Endodermal cell (in vitro differentiated cells): ENCODE results near the gene SHH. TPM values are rescaled to one million over a fixed set of nuclear protein-coding genes. Genes with fewer than 3 reads are reported as not detected.
"Not testable (repeated sequence)": the region's sequence is repeated elsewhere in the genome, so short reads cannot be mapped to it uniquely, and the experiment has no call there.

ENCODE experiments used
- DNase-seq: peaks from one replicate; pipeline ENCODE4 v3.0.0-alpha.2; 2017
- H3K27ac ChIP-seq: 2 replicates; pipeline ENCODE4 v1.5.1; 2013; ENCODE audit warnings: mild to moderate bottlenecking, low read depth, low read length, moderate library complexity
- H3K27me3 ChIP-seq: 2 replicates; pipeline ENCODE4 v1.6.1; 2013; ENCODE audit warnings: mild to moderate bottlenecking, low read length, moderate library complexity; ENCODE audit not compliant: insufficient read depth, control insufficient read depth, poor library complexity, severe bottlenecking
- H3K36me3 ChIP-seq: 2 replicates; pipeline ENCODE4 v1.7.0; 2013; ENCODE audit warnings: mild to moderate bottlenecking, low read length, moderate library complexity; ENCODE audit not compliant: control insufficient read depth, insufficient read depth
- H3K4me1 ChIP-seq: one replicate; pipeline ENCODE4 v1.7.0; 2013; ENCODE audit warnings: low read length; ENCODE audit not compliant: control insufficient read depth, insufficient read depth
- H3K4me3 ChIP-seq: 2 replicates; pipeline ENCODE4 v1.5.1; 2013; ENCODE audit warnings: mild to moderate bottlenecking, low read length, moderate library complexity
- H3K9ac ChIP-seq: 2 replicates; pipeline ENCODE4 v1.6.1; 2013; ENCODE audit warnings: mild to moderate bottlenecking, low read length, moderate library complexity; ENCODE audit not compliant: poor library complexity, severe bottlenecking; ENCODE audit errors: extremely low read depth
- H3K9me3 ChIP-seq: 2 replicates; pipeline ENCODE4 v1.6.1; 2013; ENCODE audit warnings: mild to moderate bottlenecking, low read length, moderate library complexity; ENCODE audit not compliant: control insufficient read depth
- H3K27ac Mint-ChIP-seq: 2 replicates; pipeline ENCODE4 v1.8.0; 2020; ENCODE audit warnings: mixed read lengths
- H3K27me3 Mint-ChIP-seq: 2 replicates; pipeline ENCODE4 v1.8.0; 2021; ENCODE audit warnings: mild to moderate bottlenecking, mixed read lengths; ENCODE audit not compliant: insufficient read depth
- H3K36me3 Mint-ChIP-seq: 2 replicates; pipeline ENCODE4 v1.8.0; 2020; ENCODE audit warnings: low read depth, mixed read lengths
- H3K4me1 Mint-ChIP-seq: 2 replicates; pipeline ENCODE4 v1.8.0; 2020; ENCODE audit warnings: mixed read lengths
- H3K4me3 Mint-ChIP-seq: 2 replicates; pipeline ENCODE4 v1.8.0; 2020; ENCODE audit warnings: mild to moderate bottlenecking, moderate library complexity, mixed read lengths
- H3K9me3 Mint-ChIP-seq: 2 replicates; pipeline ENCODE4 v1.8.0; 2020; ENCODE audit warnings: mild to moderate bottlenecking, mixed read lengths
- CTCF ChIP-seq: fragments of 200-600 bp; sonication (generic); conservative IDR thresholded peaks from 2 replicates; pipeline ENCODE4 v1.5.0; 2021; ENCODE audit warnings: antibody characterized with exemption, mild to moderate bottlenecking
- WGBS, 2 experiments: methylation state at CpG; one replicate each; pipeline versions ENCODE4 v1.1.5 to v1.1.7; 2013; ENCODE audit warnings: missing lambda C conversion rate in 2 of 2, mixed read lengths in 1 of 2; ENCODE audit not compliant: insufficient coverage in 1 of 2, insufficient read length in 1 of 2; 5-methylcytosine and 5-hydroxymethylcytosine counted together
- total RNA-seq, 2 donors: library from RNA; stranded (reverse); fragmentation: NEBNext Ultra II Directional in 1 of 2; extraction: Animal tissue kit (Norgen Biotek cat#: 25700) in 1 of 2; gene quantifications; 2 replicates in 1 of 2; 3 replicates in 1 of 2; pipeline ENCODE4 v1.2.1, GENCODE V29; 2021

Gene SHH
- total RNA-seq, 2 donors from 2014 or later, result 0.99 to 1.6 TPM

GRCh38 chr7:155840262-155840885 is 28.1 kb upstream of the SHH start:
- Mint-ChIP-seq H3K36me3 (no peaks in the 10 kb centered on the region), H3K27me3 (peaks cover 7% of the 10 kb centered on the region), H3K4me1 (no peaks in the 10 kb centered on the region), H3K9me3 (no peaks in the 10 kb centered on the region), H3K4me3 (no peak overlapping the region), H3K27ac (no peak overlapping the region)
- no peak for TF ChIP-seq CTCF
- H3K9me3 ChIP-seq, result no peaks in the 10 kb centered on the region
- no peak overlapping the region for H3K9ac ChIP-seq
- H3K27ac ChIP-seq, result no peak overlapping the region
- no peak overlapping the region for H3K4me3 ChIP-seq
- 92 to 97% methylated on average over 18 to 21 of the region's 21 CpGs for WGBS, 2 experiments
- no peaks in the 10 kb centered on the region for H3K36me3 ChIP-seq
- no peak for DNase-seq
- H3K27me3 ChIP-seq, result no peaks in the 10 kb centered on the region
- H3K4me1 ChIP-seq, result no peaks in the 10 kb centered on the region

GRCh38 chr7:155839461-155839860 is 27.2 kb upstream of the SHH start:
- no peak overlapping the region for H3K4me3 ChIP-seq
- no peak for TF ChIP-seq CTCF
- no peaks in the 10 kb centered on the region for H3K9me3 Mint-ChIP-seq
- no peak for DNase-seq
- no peaks in the 10 kb centered on the region for H3K27me3 ChIP-seq
- H3K36me3 ChIP-seq, result no peaks in the 10 kb centered on the region
- no peaks in the 10 kb centered on the region for H3K4me1 ChIP-seq
- peaks cover 7% of the 10 kb centered on the region for H3K27me3 Mint-ChIP-seq
- H3K9ac ChIP-seq, result no peak overlapping the region
- no peak overlapping the region for H3K27ac ChIP-seq
- WGBS, 2 experiments, result 92 to 94% methylated on average over 8 of the region's 8 CpGs
- H3K4me3 Mint-ChIP-seq, result no peak overlapping the region
- no peaks in the 10 kb centered on the region for H3K4me1 Mint-ChIP-seq
- no peaks in the 10 kb centered on the region for H3K9me3 ChIP-seq
- H3K27ac Mint-ChIP-seq, result no peak overlapping the region
- no peaks in the 10 kb centered on the region for H3K36me3 Mint-ChIP-seq

- not testable (repeated sequence) for DNase-seq, H3K27me3 ChIP-seq, H3K4me3 ChIP-seq, H3K27me3 Mint-ChIP-seq, H3K27ac ChIP-seq, H3K4me1 Mint-ChIP-seq, H3K9me3 Mint-ChIP-seq, H3K36me3 ChIP-seq, H3K9ac ChIP-seq, H3K9me3 ChIP-seq, H3K36me3 Mint-ChIP-seq, H3K4me3 Mint-ChIP-seq, H3K27ac Mint-ChIP-seq, H3K4me1 ChIP-seq
- 91% methylated on average over 12 of the region's 12 CpGs; no CpG with 5 or more reads in 1 of the 2 experiments for WGBS, 2 experiments
Observed at GRCh38 chr7:155838312-155838711, 26.0 kb upstream of the SHH start.

- H3K9me3 Mint-ChIP-seq, result no peaks in the 10 kb centered on the region
- H3K27ac ChIP-seq, result no peak overlapping the region
Observed at GRCh38 chr7:155837126-155837479, 24.8 kb upstream of the SHH start.

More at GRCh38 chr7:155837126-155837479, 24.8 kb upstream of the SHH start:
- no peak overlapping the region for H3K27ac Mint-ChIP-seq
- Histone ChIP-seq H3K4me1 (no peaks in the 10 kb centered on the region), H3K27me3 (no peaks in the 10 kb centered on the region), H3K36me3 (no peaks in the 10 kb centered on the region), H3K9ac (no peak overlapping the region), H3K9me3 (no peaks in the 10 kb centered on the region), H3K4me3 (no peak overlapping the region)
- no peaks in the 10 kb centered on the region for H3K36me3 Mint-ChIP-seq
- H3K27me3 Mint-ChIP-seq, result peaks cover 7% of the 10 kb centered on the region
- no peak overlapping the region for H3K4me3 Mint-ChIP-seq
- H3K4me1 Mint-ChIP-seq, result no peaks in the 10 kb centered on the region
- DNase-seq, result no peak
- WGBS, 2 experiments, result 89 to 92% methylated on average over 2 to 3 of the region's 3 CpGs
- no peak for TF ChIP-seq CTCF
